NT2/D1 (cell line): ENCODE results near the gene NUDT15.

Experiments
- DNase-seq: peaks from one replicate; pipeline ENCODE4 v3.0.0-alpha.2; 2011; ENCODE audit warnings: low read depth, low spot score
- H3K27me3 ChIP-seq: 2 replicates; pipeline ENCODE4 v1.6.0; 2011; ENCODE audit warnings: mild to moderate bottlenecking; ENCODE audit not compliant: insufficient read length, insufficient read depth
- H3K36me3 ChIP-seq: 2 replicates; pipeline ENCODE4 v1.6.1; 2011; ENCODE audit warnings: mild to moderate bottlenecking, low read length, mixed read lengths; ENCODE audit not compliant: insufficient read depth, insufficient read length
- H3K4me1 ChIP-seq: 2 replicates; pipeline ENCODE4 v1.5.1; 2011; ENCODE audit not compliant: insufficient read depth, insufficient read length
- H3K4me3 ChIP-seq: 2 replicates; pipeline ENCODE4 v1.5.1; 2011; ENCODE audit warnings: low read depth; ENCODE audit not compliant: insufficient read length
- H3K9ac ChIP-seq: 2 replicates; pipeline ENCODE4 v1.6.0; 2011; ENCODE audit warnings: low read depth; ENCODE audit not compliant: insufficient read length
- H3K9me3 ChIP-seq: 2 replicates; pipeline ENCODE4 v1.5.1; 2011; ENCODE audit warnings: mild to moderate bottlenecking, low read length; ENCODE audit not compliant: insufficient read depth
- SUZ12 ChIP-seq: IDR thresholded peaks from 2 replicates; pipeline ENCODE4 v1.6.1; 2011; ENCODE audit not compliant: insufficient read length, insufficient read depth; ENCODE audit errors: extremely low read depth
- YY1 ChIP-seq: IDR thresholded peaks from 2 replicates; pipeline ENCODE4 v1.6.1; 2011; ENCODE audit not compliant: insufficient read length, insufficient read depth
- ZNF274 ChIP-seq: IDR thresholded peaks from 2 replicates; pipeline ENCODE4 v1.6.1; 2011; ENCODE audit warnings: mild to moderate bottlenecking, low read depth, low read length

Gene NUDT15

DNA sequence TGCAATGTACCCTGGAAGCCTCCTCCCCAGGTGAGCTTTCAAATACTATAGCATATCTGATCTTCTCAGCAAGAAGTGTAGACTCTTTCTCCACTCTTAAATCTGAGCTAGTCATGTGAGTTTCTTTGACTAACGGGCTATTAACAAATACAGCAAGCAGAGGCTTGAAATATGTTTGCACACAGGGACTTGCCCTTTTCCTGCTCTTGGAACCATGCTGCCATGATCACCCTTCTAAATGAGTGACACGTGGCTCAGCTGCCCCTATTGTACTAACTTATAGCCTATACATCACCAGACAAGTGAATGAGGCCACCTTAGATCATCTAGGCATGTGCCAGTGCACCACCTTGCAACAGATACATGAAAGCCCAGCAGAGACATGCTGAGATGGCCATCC is 23.2 kb upstream of the NUDT15 start:
- Histone ChIP-seq H3K27me3 (no peaks in the 10 kb centered on the region), H3K4me1 (no peaks in the 10 kb centered on the region), H3K4me3 (no peak overlapping the region), H3K36me3 (no peaks in the 10 kb centered on the region), H3K9ac (no peak overlapping the region), H3K9me3 (0 out of 2 replicates have a peak, but pooled peaks cover 10% of the 10 kb centered on the region)
- TF ChIP-seq SUZ12 (no peak), ZNF274 (no peak), YY1 (no peak)
- no peak for DNase-seq

DNA sequence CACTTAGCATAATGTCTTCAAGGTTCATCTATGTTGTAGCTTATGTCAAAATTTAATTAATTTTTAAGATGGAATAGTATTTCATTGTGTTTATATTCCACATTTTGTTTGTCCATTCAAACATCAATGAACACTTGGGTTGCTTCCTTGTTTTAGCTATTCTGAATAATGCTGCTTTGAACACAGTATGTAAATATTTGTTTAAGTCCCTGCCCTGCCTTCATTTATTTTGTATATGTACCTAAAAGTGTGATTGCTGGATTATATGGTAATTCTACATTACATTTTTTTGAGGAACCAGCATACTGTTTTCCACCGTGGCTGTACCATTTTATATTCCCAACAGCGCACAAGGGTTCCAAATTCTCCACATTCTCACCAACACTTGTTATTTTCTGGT is 18.9 kb upstream of the NUDT15 start:
- Histone ChIP-seq H3K36me3 (no peaks in the 10 kb centered on the region), H3K4me1 (no peaks in the 10 kb centered on the region), H3K9me3 (no peaks in the 10 kb centered on the region), H3K9ac (no peak overlapping the region), H3K27me3 (no peaks in the 10 kb centered on the region), H3K4me3 (no peak overlapping the region)
- DNase-seq: no peak
- TF ChIP-seq ZNF274: no peak
- no peak for TF ChIP-seq YY1
- no peak for TF ChIP-seq SUZ12

- Histone ChIP-seq H3K9me3 (no peaks in the 10 kb centered on the region), H3K4me3 (no peak overlapping the region), H3K4me1 (no peaks in the 10 kb centered on the region), H3K36me3 (no peaks in the 10 kb centered on the region), H3K27me3 (no peaks in the 10 kb centered on the region), H3K9ac (no peak overlapping the region)
- no peak for TF ChIP-seq ZNF274
- no peak for TF ChIP-seq SUZ12
- TF ChIP-seq YY1: no peak
- DNase-seq: no peak
Observed at GRCh38 chr13:48019796-48020195, 17.7 kb upstream of the NUDT15 start.

DNA sequence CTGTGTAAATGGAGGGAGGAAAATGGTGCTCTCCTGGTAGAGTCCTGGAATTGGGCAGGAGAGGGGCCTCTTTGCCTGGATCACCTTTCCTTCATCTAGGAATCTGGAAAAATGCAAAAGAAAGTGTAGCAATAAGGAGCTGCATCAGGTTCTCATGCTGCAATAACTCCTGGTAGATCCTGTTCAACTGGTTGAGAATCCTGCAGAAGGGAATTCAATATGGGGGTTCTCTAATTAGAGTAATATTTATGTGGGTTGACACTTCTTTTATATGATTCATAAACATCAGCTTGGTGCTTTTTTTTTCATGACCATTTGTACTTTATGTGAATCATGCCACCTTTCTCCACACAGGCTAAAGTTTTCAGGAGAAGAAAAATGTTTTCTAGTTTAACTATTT is 9.5 kb upstream of the NUDT15 start:
- no peaks in the 10 kb centered on the region for H3K27me3 ChIP-seq
- no peak for TF ChIP-seq SUZ12
- TF ChIP-seq ZNF274: no peak
- TF ChIP-seq YY1: no peak
- no peak overlapping the region for H3K9ac ChIP-seq
- H3K4me3 ChIP-seq: no peak overlapping the region
- peaks cover 3% of the 10 kb centered on the region for H3K36me3 ChIP-seq
- no peak for DNase-seq
- peaks cover 28% of the 10 kb centered on the region for H3K9me3 ChIP-seq
- H3K4me1 ChIP-seq: no peaks in the 10 kb centered on the region

DNA sequence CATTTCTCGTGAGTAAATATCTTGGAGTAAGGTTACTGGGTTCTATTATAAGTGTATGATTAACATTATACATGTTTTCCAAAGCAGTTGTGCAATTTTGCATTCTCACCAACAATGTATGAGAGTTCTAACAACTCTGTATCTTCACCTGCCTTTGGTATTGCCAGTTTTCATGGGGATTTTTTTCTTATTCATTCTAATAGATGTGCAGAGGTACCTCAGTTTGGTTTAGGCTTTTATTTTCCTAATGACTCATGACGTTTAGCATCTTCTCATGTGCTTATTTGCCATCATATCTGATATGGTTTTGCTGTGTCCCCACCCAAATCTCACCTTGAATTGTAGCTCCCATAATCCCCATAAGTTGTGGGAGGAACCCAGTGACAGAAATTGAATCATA is 7.7 kb upstream of the NUDT15 start:
- DNase-seq: no peak
- no peaks in the 10 kb centered on the region for H3K27me3 ChIP-seq
- TF ChIP-seq YY1 (no peak), ZNF274 (no peak), SUZ12 (no peak)
- H3K4me1 ChIP-seq: no peaks in the 10 kb centered on the region
- no peak overlapping the region for H3K9ac ChIP-seq
- H3K9me3 ChIP-seq: peaks cover 37% of the 10 kb centered on the region
- H3K4me3 ChIP-seq: no peak overlapping the region
- H3K36me3 ChIP-seq: peaks cover 3% of the 10 kb centered on the region

GRCh38 chr13:48038761-48039160 is 1.2 kb downstream of the NUDT15 start:
- no peak for DNase-seq

DNA sequence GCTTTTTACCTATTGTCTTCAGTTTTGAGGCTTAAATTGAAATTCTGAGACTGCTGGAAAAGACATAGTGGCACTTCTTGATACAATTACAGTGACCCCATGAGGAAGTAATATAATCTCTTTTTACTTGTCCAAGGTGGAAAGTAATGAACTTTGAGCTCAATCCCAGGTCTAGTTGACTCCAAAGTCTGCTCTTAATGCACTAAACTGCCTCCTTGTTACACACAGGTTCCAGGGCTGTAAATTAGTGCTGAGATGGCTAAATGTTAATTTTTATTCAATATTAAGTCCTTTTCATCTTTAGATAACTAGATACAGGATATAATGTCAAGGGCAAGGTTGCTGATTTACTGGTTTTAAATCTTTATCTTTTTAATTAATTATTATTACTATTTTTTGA is 2.5 kb downstream of the NUDT15 start:
- no peak overlapping the region for H3K9ac ChIP-seq
- no peak for DNase-seq
- peaks cover 40% of the 10 kb centered on the region for H3K36me3 ChIP-seq
- H3K4me1 ChIP-seq: no peaks in the 10 kb centered on the region
- no peaks in the 10 kb centered on the region for H3K27me3 ChIP-seq
- H3K9me3 ChIP-seq: no peaks in the 10 kb centered on the region
- H3K4me3 ChIP-seq: no peak overlapping the region
- TF ChIP-seq YY1 (no peak), ZNF274 (no peak), SUZ12 (no peak)

More at GRCh38 chr13:48038761-48039160, 1.2 kb downstream of the NUDT15 start:
- no peak overlapping the region for H3K9ac ChIP-seq
- peaks cover 38% of the 10 kb centered on the region for H3K36me3 ChIP-seq
- H3K9me3 ChIP-seq: peaks cover 2% of the 10 kb centered on the region; the same call in 1 of the 2 replicates
- TF ChIP-seq SUZ12: no peak
- TF ChIP-seq ZNF274: no peak
- no peak for TF ChIP-seq YY1
- H3K27me3 ChIP-seq: no peaks in the 10 kb centered on the region
- no peak overlapping the region for H3K4me3 ChIP-seq
- no peaks in the 10 kb centered on the region for H3K4me1 ChIP-seq

DNA sequence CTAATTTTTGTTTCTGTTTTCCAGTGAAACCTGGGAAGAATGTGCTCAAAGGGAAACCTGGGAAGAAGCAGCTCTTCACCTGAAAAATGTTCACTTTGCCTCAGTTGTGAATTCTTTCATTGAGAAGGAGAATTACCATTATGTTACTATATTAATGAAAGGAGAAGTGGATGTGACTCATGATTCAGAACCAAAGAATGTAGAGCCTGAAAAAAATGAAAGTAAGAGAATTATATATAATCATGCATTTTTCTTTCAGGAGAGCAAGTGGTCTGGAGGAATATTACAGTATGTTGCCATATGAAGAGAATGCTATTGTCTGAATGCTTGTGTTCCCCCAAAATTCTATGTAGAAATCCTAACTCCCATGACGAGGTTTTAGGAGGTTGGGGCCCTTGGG is 3.4 kb downstream of the NUDT15 start:
- Histone ChIP-seq H3K36me3 (peaks cover 45% of the 10 kb centered on the region), H3K9ac (no peak overlapping the region), H3K27me3 (no peaks in the 10 kb centered on the region), H3K9me3 (no peaks in the 10 kb centered on the region), H3K4me1 (no peaks in the 10 kb centered on the region), H3K4me3 (no peak overlapping the region)
- no peak for TF ChIP-seq YY1
- TF ChIP-seq SUZ12: no peak
- no peak for TF ChIP-seq ZNF274
- DNase-seq: no peak
